ENCODE results near the gene MROH9. TPM values are rescaled to one million over a fixed set of nuclear protein-coding genes. Genes with fewer than 3 reads are reported as not detected.

MROH9 gene
- total RNA-seq, 1 experiment from 2014 or later = not detected

DNA sequence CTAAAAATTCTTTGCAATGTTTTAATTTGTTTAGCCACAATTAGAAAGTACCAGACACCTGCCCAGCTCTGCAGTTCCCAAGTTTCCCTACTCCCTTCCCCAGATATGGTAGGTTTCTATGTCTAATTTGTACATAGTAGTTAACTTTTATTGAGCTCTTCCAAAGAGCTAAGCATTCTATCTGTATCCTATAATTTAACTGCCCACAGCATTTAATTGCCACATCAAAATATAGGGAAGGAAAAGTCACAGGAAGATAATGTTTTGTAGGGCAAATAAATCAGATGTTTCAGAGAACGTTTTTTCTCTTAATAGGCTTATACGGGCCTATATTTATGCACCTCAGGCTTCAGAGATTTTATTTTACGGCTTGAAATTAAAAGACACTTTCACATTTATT, 139.7 kb downstream of the MROH9 start:
- Histone ChIP-seq H3K4me1 (ENCODE audit: control insufficient read depth in 1 of 2, insufficient read depth in 2 of 2, low read length in 2 of 2) (no peaks in the 10 kb centered on the region), H3K79me2 (ENCODE audit: insufficient read depth, low read length) (no peaks in the 10 kb centered on the region), H3K4me3 (replicated peaks in 1 of 2; ENCODE audit: low read depth in 1 of 2, low read length in 2 of 2) (no peak overlapping the region), H3K27ac (ENCODE audit: low read depth, low read length) (no peak overlapping the region), H4K20me1 (ENCODE audit: insufficient read depth) (no peaks in the 10 kb centered on the region), H3K9me2 (ENCODE audit: insufficient read depth) (no peaks in the 10 kb centered on the region), H3K36me3 (ENCODE audit: control insufficient read depth in 1 of 2, insufficient read depth in 2 of 2, low read length in 2 of 2) (no peaks in the 10 kb centered on the region), H3K9me3 (ENCODE audit: control insufficient read depth in 1 of 2, insufficient read depth in 1 of 2, low read depth in 1 of 2, low read length in 2 of 2) (no peaks in the 10 kb centered on the region), H2AFZ (ENCODE audit: low read depth, low read length, poor library complexity, severe bottlenecking) (no peak overlapping the region), H3K27me3 (ENCODE audit: insufficient read depth, low read length) (no peaks in the 10 kb centered on the region), H3K4me2 (ENCODE audit: low read length) (no peak overlapping the region), H3K9ac (ENCODE audit: low read length) (no peak overlapping the region)
- ATAC-seq (no peak), DNase-seq (ENCODE audit: low read depth, low spot score) (no peak)
- intact Hi-C loops (cut with micrococcal nuclease) = no loop called here
- ChIA-PET POLR2A (no interaction called here), RAD21 (ENCODE audit: low non-redundant PET in 1 of 2, low total read pairs in 2 of 2, uncharacterized antibody in 2 of 2, unreplicated experiment in 2 of 2) (no interaction called here), CTCF (no interaction called here)
- no peak for TF ChIP-seq EGR1 (IDR thresholded peaks at IDR 0.05; ENCODE audit: low read depth)
- no peak for TF ChIP-seq ZNF274 (IDR thresholded peaks at IDR 0.05; ENCODE audit: low read depth, low read length)
- no peak for TF ChIP-seq SRF (IDR thresholded peaks at IDR 0.05; ENCODE audit: low read depth)
- no peak for TF ChIP-seq RAD21 (IDR thresholded peaks at IDR 0.05; ENCODE audit: low read depth)
- TF ChIP-seq, protein P1, sequence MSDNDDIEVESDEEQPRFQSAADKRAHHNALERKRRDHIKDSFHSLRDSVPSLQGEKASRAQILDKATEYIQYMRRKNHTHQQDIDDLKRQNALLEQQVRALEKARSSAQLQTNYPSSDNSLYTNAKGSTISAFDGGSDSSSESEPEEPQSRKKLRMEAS (IDR thresholded peaks at IDR 0.05) = no peak
- no peak for TF ChIP-seq SIN3A (IDR thresholded peaks at IDR 0.05; ENCODE audit: low read depth)
- TF ChIP-seq, protein P2, sequence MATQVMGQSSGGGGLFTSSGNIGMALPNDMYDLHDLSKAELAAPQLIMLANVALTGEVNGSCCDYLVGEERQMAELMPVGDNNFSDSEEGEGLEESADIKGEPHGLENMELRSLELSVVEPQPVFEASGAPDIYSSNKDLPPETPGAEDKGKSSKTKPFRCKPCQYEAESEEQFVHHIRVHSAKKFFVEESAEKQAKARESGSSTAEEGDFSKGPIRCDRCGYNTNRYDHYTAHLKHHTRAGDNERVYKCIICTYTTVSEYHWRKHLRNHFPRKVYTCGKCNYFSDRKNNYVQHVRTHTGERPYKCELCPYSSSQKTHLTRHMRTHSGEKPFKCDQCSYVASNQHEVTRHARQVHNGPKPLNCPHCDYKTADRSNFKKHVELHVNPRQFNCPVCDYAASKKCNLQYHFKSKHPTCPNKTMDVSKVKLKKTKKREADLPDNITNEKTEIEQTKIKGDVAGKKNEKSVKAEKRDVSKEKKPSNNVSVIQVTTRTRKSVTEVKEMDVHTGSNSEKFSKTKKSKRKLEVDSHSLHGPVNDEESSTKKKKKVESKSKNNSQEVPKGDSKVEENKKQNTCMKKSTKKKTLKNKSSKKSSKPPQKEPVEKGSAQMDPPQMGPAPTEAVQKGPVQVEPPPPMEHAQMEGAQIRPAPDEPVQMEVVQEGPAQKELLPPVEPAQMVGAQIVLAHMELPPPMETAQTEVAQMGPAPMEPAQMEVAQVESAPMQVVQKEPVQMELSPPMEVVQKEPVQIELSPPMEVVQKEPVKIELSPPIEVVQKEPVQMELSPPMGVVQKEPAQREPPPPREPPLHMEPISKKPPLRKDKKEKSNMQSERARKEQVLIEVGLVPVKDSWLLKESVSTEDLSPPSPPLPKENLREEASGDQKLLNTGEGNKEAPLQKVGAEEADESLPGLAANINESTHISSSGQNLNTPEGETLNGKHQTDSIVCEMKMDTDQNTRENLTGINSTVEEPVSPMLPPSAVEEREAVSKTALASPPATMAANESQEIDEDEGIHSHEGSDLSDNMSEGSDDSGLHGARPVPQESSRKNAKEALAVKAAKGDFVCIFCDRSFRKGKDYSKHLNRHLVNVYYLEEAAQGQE (IDR thresholded peaks at IDR 0.05; ENCODE audit: low read depth) = no peak
- no peak for TF ChIP-seq ZFX (IDR thresholded peaks at IDR 0.05)
- TF ChIP-seq TCF7L2 (IDR thresholded peaks at IDR 0.05; ENCODE audit: borderline replicate concordance, extremely low read depth, insufficient read depth, insufficient read length) = no peak
- TF ChIP-seq, protein P3, sequence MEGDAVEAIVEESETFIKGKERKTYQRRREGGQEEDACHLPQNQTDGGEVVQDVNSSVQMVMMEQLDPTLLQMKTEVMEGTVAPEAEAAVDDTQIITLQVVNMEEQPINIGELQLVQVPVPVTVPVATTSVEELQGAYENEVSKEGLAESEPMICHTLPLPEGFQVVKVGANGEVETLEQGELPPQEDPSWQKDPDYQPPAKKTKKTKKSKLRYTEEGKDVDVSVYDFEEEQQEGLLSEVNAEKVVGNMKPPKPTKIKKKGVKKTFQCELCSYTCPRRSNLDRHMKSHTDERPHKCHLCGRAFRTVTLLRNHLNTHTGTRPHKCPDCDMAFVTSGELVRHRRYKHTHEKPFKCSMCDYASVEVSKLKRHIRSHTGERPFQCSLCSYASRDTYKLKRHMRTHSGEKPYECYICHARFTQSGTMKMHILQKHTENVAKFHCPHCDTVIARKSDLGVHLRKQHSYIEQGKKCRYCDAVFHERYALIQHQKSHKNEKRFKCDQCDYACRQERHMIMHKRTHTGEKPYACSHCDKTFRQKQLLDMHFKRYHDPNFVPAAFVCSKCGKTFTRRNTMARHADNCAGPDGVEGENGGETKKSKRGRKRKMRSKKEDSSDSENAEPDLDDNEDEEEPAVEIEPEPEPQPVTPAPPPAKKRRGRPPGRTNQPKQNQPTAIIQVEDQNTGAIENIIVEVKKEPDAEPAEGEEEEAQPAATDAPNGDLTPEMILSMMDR (IDR thresholded peaks at IDR 0.05 in 2 of 3, conservative IDR thresholded peaks at IDR 0.05 in 1 of 3; ENCODE audit: borderline replicate concordance in 1 of 3, insufficient read depth in 1 of 3, low read depth in 2 of 3, low read length in 2 of 3) = no peak
- no peak for TF ChIP-seq ELF1 (IDR thresholded peaks at IDR 0.05; ENCODE audit: borderline replicate concordance, low read depth)
- no peak for TF ChIP-seq POLR2A (IDR thresholded peaks at IDR 0.05; ENCODE audit: borderline replicate concordance, extremely low read depth, insufficient read depth, insufficient read length)
- TF ChIP-seq EZH2 (IDR thresholded peaks at IDR 0.05) = no peak
- no peak for TF ChIP-seq POLR2AphosphoS5 (IDR thresholded peaks at IDR 0.05; ENCODE audit: low read depth, low read length)
- no peak for TF ChIP-seq CBX3 (IDR thresholded peaks at IDR 0.05; ENCODE audit: low read depth)
- TF ChIP-seq, protein P4, sequence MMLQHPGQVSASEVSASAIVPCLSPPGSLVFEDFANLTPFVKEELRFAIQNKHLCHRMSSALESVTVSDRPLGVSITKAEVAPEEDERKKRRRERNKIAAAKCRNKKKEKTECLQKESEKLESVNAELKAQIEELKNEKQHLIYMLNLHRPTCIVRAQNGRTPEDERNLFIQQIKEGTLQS (IDR thresholded peaks at IDR 0.05) = no peak
- TF ChIP-seq CEBPB (IDR thresholded peaks at IDR 0.05; ENCODE audit: low read depth) = no peak
- no TSS peak for BruUV-seq (replicated peaks)

Measured in HCT116 (cell line).